ENCODE data around the gene PRDM16. TPM values are rescaled to one million over a fixed set of nuclear protein-coding genes. Genes with fewer than 3 reads are reported as not detected.

Gene PRDM16
- polyA plus RNA-seq, 1 donor from 2014 or later, result 0.21 TPM

GRCh38 chr1:3031401-3032221 lies 37.4 kb upstream of the PRDM16 start:
- no peak overlapping the region for H3K27ac ChIP-seq (ENCODE audit: low read length)
- no peak for TF ChIP-seq REST (IDR thresholded peaks at IDR 0.05; ENCODE audit: borderline replicate concordance)
- no peak for TF ChIP-seq RAD21 (conservative IDR thresholded peaks at IDR 0.05)
- no peak for TF ChIP-seq EP300 (conservative IDR thresholded peaks at IDR 0.05; ENCODE audit: poor library complexity, severe bottlenecking)
- TF ChIP-seq SMC3 (conservative IDR thresholded peaks at IDR 0.05; ENCODE audit: poor library complexity), result no peak
- no peak for TF ChIP-seq TAF1 (IDR thresholded peaks at IDR 0.05; ENCODE audit: low read depth)
- TF ChIP-seq CTCF (IDR thresholded peaks at IDR 0.05; ENCODE audit: poor library complexity, severe bottlenecking), result no peak
- TF ChIP-seq EZH2 (IDR thresholded peaks at IDR 0.05; ENCODE audit: borderline replicate concordance, insufficient read depth, low read length, poor library complexity, severe bottlenecking), result no peak
- no peak for TF ChIP-seq POLR2AphosphoS5 (IDR thresholded peaks at IDR 0.05)
- TF ChIP-seq MXI1 (conservative IDR thresholded peaks at IDR 0.05; ENCODE audit: poor library complexity, severe bottlenecking), result no peak

GRCh38 chr1:3032371-3033039 lies 36.5 kb upstream of the PRDM16 start:
- TF ChIP-seq SMC3 (conservative IDR thresholded peaks at IDR 0.05; ENCODE audit: poor library complexity) (no peak), MXI1 (conservative IDR thresholded peaks at IDR 0.05; ENCODE audit: poor library complexity, severe bottlenecking) (no peak), CTCF (IDR thresholded peaks at IDR 0.05; ENCODE audit: poor library complexity, severe bottlenecking) (no peak)
- no peaks in the 10 kb centered on the region for H3K9me2 ChIP-seq (ENCODE audit: insufficient read depth, low read length)
- H3K27ac ChIP-seq (ENCODE audit: low read length), result no peak overlapping the region
- H3K9ac ChIP-seq (ENCODE audit: low read length), result no peak overlapping the region
- H3K9me3 ChIP-seq (ENCODE audit: low read length), result no peaks in the 10 kb centered on the region
- no peaks in the 10 kb centered on the region for H3K36me3 ChIP-seq (ENCODE audit: insufficient read depth, low read length)
- H3K4me3 ChIP-seq (ENCODE audit: low read length), result no peak overlapping the region
- no peaks in the 10 kb centered on the region for H3K27me3 ChIP-seq (ENCODE audit: insufficient read depth, low read depth, low read length)
- no peaks in the 10 kb centered on the region for H3F3A ChIP-seq (ENCODE audit: insufficient read depth, low read length, poor library complexity, severe bottlenecking)
- no peaks in the 10 kb centered on the region for H4K20me1 ChIP-seq (ENCODE audit: insufficient read depth)
- no peaks in the 10 kb centered on the region for H3K79me2 ChIP-seq (replicated peaks; ENCODE audit: insufficient read depth, low read length)
- H3K4me2 ChIP-seq (ENCODE audit: low read length), result no peak overlapping the region
- no peak overlapping the region for H2AFZ ChIP-seq (ENCODE audit: low read depth, low read length)

More at GRCh38 chr1:3031401-3032221, 37.4 kb upstream of the PRDM16 start:
- no peaks in the 10 kb centered on the region for H3K27me3 ChIP-seq (ENCODE audit: insufficient read depth, low read depth, low read length)
- H4K20me1 ChIP-seq (ENCODE audit: insufficient read depth), result no peaks in the 10 kb centered on the region
- H3K9ac ChIP-seq (ENCODE audit: low read length), result no peak overlapping the region
- no peak overlapping the region for H2AFZ ChIP-seq (ENCODE audit: low read depth, low read length)
- no peaks in the 10 kb centered on the region for H3K79me2 ChIP-seq (replicated peaks; ENCODE audit: insufficient read depth, low read length)
- no peaks in the 10 kb centered on the region for H3K9me2 ChIP-seq (ENCODE audit: insufficient read depth, low read length)
- H3K4me3 ChIP-seq (ENCODE audit: low read length), result no peak overlapping the region
- H3F3A ChIP-seq (ENCODE audit: insufficient read depth, low read length, poor library complexity, severe bottlenecking), result no peaks in the 10 kb centered on the region
- H3K9me3 ChIP-seq (ENCODE audit: low read length), result no peaks in the 10 kb centered on the region
- H3K36me3 ChIP-seq (ENCODE audit: insufficient read depth, low read length), result no peaks in the 10 kb centered on the region
- no peak overlapping the region for H3K4me2 ChIP-seq (ENCODE audit: low read length)

Measured in neural cell (in vitro differentiated cells).